GM12878 (cell line): ENCODE measurements around the gene ARHGDIA. TPM values are rescaled to one million over a fixed set of nuclear protein-coding genes. Genes with fewer than 3 reads are reported as not detected.

Experiments used
- ATAC-seq: fragments of 200-7000 bp; cut with Tn5 transposase; 3 replicates; pipeline ENCODE4 v1.9.1; 2020; ENCODE audit warnings: mild to moderate bottlenecking, moderate library complexity
- BruUV-seq: library from RNA; stranded (reverse); fragments of 400-500 nt; replicated peaks from 2 replicates; lab custom pipeline; 2021; lab: Mats Ljungman, UMichigan
- CTCF ChIA-PET: fragments of 300-600 bp; sonication (Branson Sonifier 250); formaldehyde crosslinking; extraction: SDS; loops from one replicate; lab custom pipeline; 2021; ENCODE audit warnings: inconsistent platforms; lab: Yijun Ruan, JAX
- POLR2A ChIA-PET: fragments of 350-600 bp; formaldehyde crosslinking; extraction: SDS; loops from one replicate; lab custom pipeline; 2021; ENCODE audit warnings: inconsistent platforms; lab: Charles Lee
- RAD21 ChIA-PET: fragments of 300-600 bp; sonication (Branson Sonifier 250); formaldehyde crosslinking; loops from one replicate; lab custom pipeline; 2023; ENCODE audit warnings: antibody characterized with exemption; ENCODE audit not compliant: unreplicated experiment; lab: Charles Lee
- SMC1A ChIA-PET: fragments of 300-600 bp; sonication (Branson Sonifier 250); formaldehyde crosslinking; loops from one replicate; lab custom pipeline; 2023; ENCODE audit not compliant: unreplicated experiment, uncharacterized antibody; lab: Charles Lee
- DNase-seq: peaks from one replicate; pipeline ENCODE4 v3.0.0-alpha.2; 2011; ENCODE audit warnings: low read depth, low spot score
- FAIRE-seq: peaks from 3 replicates; lab custom pipeline; 2011; peaks lifted over from hg19 to GRCh38; lab: Jason Lieb, UNC
- H2AFZ ChIP-seq: 2 replicates; pipeline ENCODE4 v1.6.0; 2011; ENCODE audit warnings: low read depth, low read length, control low read depth; ENCODE audit not compliant: control insufficient read depth
- H3K27ac ChIP-seq: 2 replicates; pipeline ENCODE4 v1.5.1; 2011; ENCODE audit warnings: control low read depth; ENCODE audit not compliant: control insufficient read depth, insufficient read depth
- H3K27me3 ChIP-seq, 2 experiments: replicated peaks in 1 of 2; 2 replicates each; pipeline versions ENCODE4 v1.6.0 to v1.6.1; 2011; ENCODE audit warnings: low read length in 1 of 2; ENCODE audit not compliant: control insufficient read depth in 2 of 2, insufficient read depth in 2 of 2
- H3K36me3 ChIP-seq, 2 experiments: 2 replicates each; pipeline ENCODE4 v1.5.1; 2011; ENCODE audit warnings: low read length in 1 of 2; ENCODE audit not compliant: control insufficient read depth in 2 of 2, insufficient read depth in 2 of 2
- H3K4me1 ChIP-seq: 2 replicates; pipeline ENCODE4 v1.6.1; 2011; ENCODE audit warnings: mild to moderate bottlenecking, low read length, moderate library complexity, mixed read lengths; ENCODE audit not compliant: control insufficient read depth, insufficient read depth
- H3K4me2 ChIP-seq: 2 replicates; pipeline ENCODE4 v1.6.0; 2011; ENCODE audit warnings: control low read depth; ENCODE audit not compliant: control insufficient read depth, insufficient read depth
- H3K4me3 ChIP-seq: fragments of 200-600 bp; sonication (generic); 2 replicates; pipeline ENCODE4 v1.5.1; 2016
- H3K79me2 ChIP-seq: 2 replicates; pipeline ENCODE4 v1.6.0; 2011; ENCODE audit warnings: low read length; ENCODE audit not compliant: control insufficient read depth, insufficient read depth
- H3K9ac ChIP-seq: 2 replicates; pipeline ENCODE4 v1.8.0; 2011; ENCODE audit warnings: low read length, control low read depth, mixed read lengths; ENCODE audit not compliant: control insufficient read depth, insufficient read depth
- H3K9me3 ChIP-seq: replicated peaks from 3 replicates; pipeline ENCODE4 v1.5.1; 2011; ENCODE audit warnings: mild to moderate bottlenecking, low read length; ENCODE audit not compliant: control insufficient read depth, insufficient read depth
- H4K20me1 ChIP-seq: 2 replicates; pipeline ENCODE4 v1.6.0; 2011; ENCODE audit not compliant: control insufficient read depth, insufficient read depth
- DPF2 ChIP-seq: fragments of 450-650 bp; IDR thresholded peaks from 2 replicates; pipeline ENCODE4 v1.6.1; 2017; ENCODE audit warnings: mild to moderate bottlenecking
- MEF2A ChIP-seq: IDR thresholded peaks from 2 replicates; pipeline ENCODE4 v1.6.1; 2011; ENCODE audit warnings: low read depth, mild to moderate bottlenecking, low read length, moderate library complexity; ENCODE audit not compliant: insufficient read depth
- NR2F1 ChIP-seq: fragments of 450-650 bp; conservative IDR thresholded peaks from 2 replicates; pipeline ENCODE4 v1.6.1; 2017; ENCODE audit warnings: mild to moderate bottlenecking
- POLR2AphosphoS5 ChIP-seq: IDR thresholded peaks from 2 replicates; pipeline ENCODE4 v1.6.1; 2011; ENCODE audit warnings: mild to moderate bottlenecking, low read length, inconsistent platforms
- RAD51 ChIP-seq: fragments of 450-650 bp; IDR thresholded peaks from 2 replicates; pipeline ENCODE4 v1.6.1; 2016; ENCODE audit warnings: moderate library complexity, mild to moderate bottlenecking, inconsistent platforms
- USF1 ChIP-seq: IDR thresholded peaks from 2 replicates; pipeline ENCODE4 v1.6.1; 2011; ENCODE audit warnings: borderline replicate concordance, low read depth, mild to moderate bottlenecking, moderate library complexity, mixed read lengths, low read length; ENCODE audit not compliant: insufficient read depth; ENCODE audit errors: extremely low read length
- ZBTB40 ChIP-seq: fragments of 450-650 bp; IDR thresholded peaks from 2 replicates; pipeline ENCODE4 v1.6.1; 2016; ENCODE audit warnings: mild to moderate bottlenecking, moderate library complexity, borderline replicate concordance
- WGBS: methylation state at CpG from one replicate; pipeline ENCODE4 v1.1.6; 2016; ENCODE audit warnings: low lambda C conversion rate; ENCODE audit not compliant: insufficient replicate concordance, insufficient coverage; ENCODE audit errors: missing lambda C conversion rate; 5-methylcytosine and 5-hydroxymethylcytosine counted together
- in situ Hi-C: fragments of 300-500 bp; cut with MboI; formaldehyde crosslinking; loops from 9 replicates; pipeline ENCODE4 v1.14.3; 2018; ENCODE audit warnings: mixed read lengths
- intact Hi-C: fragments of 100-400 bp; cut with micrococcal nuclease; formaldehyde crosslinking; loops from one replicate; pipeline ENCODE4 v1.14.2; 2022; ENCODE audit not compliant: unreplicated experiment
- polyA plus RNA-seq, 11 experiments: library from polyadenylated mRNA; depleted of rRNA in 4 of 11; unstranded in 6 of 11; stranded (reverse) in 5 of 11; fragments of >200 nt; fragmentation: Nextera tagmentation in 4 of 11; fragmentation: Illumina TruSeq in 1 of 11; extraction: Ambion mirVana in 4 of 11; extraction: Trizol in 1 of 11; gene quantifications; 1 replicate in 1 of 11; 2 replicates in 10 of 11; pipeline versions ENCODE4 v1.2.1 to v1.2.3, GENCODE V29; 2011 to 2016; ENCODE audit warnings: inconsistent platforms in 2 of 11, missing spikeins in 2 of 11, low read depth in 1 of 11
- total RNA-seq, 4 experiments: library from RNA; depleted of rRNA in 3 of 4; stranded (reverse); fragments of >200 nt in 3 of 4; fragmentation: Illumina TruSeq in 1 of 4; extraction: Trizol in 1 of 4; gene quantifications; 2 replicates each; pipeline versions ENCODE4 v1.2.1 to v1.2.3, GENCODE V29; 2013 to 2021
- TF ChIP-seq, protein P1 (sequence below): IDR thresholded peaks from 2 replicates; pipeline ENCODE4 v1.6.1; 2012; ENCODE audit warnings: low read depth, low read length, improper control_type of control experiment

The ARHGDIA gene
- total and polyA plus RNA-seq, 10 of the 15 experiments (the other 5 are each of a cell fraction or from before 2014, with no cell fraction given) = 17.9 to 552 (median 169) TPM

DNA sequence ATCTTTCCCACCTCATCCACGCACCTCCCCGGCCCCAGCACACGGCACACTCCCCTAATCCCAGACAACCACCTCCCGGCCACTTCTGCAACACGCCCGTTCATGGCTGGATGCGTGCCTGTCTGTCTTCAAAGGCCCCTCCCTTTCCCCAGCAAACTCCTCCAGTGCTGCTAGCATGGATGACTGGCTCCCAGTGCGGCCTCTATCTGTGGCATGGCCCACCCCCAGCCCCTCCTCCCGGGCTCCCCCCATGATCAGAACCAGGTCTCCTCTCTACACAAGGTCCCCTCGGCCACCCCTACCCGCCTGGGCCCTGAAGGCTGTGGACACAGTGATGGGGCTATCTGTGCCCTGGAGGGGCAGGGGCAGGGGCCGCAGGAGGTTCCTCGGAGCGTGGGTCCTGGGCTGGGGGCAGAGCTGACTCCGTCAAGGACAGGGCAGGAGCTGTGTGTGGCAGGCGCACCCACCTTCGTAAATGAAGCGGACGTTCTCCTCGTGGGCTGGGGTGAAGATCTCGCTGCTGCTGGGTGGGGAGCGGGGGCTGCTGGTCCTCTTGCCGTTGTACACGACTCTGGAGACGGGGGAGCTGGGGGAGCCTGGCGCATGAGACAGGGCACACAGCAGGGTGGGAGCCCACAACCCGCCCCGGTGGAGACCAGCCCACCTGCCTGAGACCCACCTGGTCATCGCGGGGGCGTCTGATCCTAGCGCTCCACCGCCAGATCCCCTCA, 47.2 kb downstream of the ARHGDIA start:
- H3K4me2 ChIP-seq = no peak overlapping the region
- no peak for TF ChIP-seq ZBTB40
- TF ChIP-seq NR2F1 = no peak
- TF ChIP-seq, protein P1, sequence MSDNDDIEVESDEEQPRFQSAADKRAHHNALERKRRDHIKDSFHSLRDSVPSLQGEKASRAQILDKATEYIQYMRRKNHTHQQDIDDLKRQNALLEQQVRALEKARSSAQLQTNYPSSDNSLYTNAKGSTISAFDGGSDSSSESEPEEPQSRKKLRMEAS = no peak
- TF ChIP-seq RAD51 = no peak
- no peak for TF ChIP-seq MEF2A
- TF ChIP-seq POLR2AphosphoS5 = no peak
- no peak for TF ChIP-seq USF1
- TF ChIP-seq DPF2 = no peak
- TF ChIP-seq, all 136 proteins: peak for 0
- intact Hi-C loops (no loop called here), in situ Hi-C loops (loop anchor here (5.0 kb wide), 1 partner anchor 107 kb away; no protein-coding TSS in a partner anchor)
- ChIA-PET SMC1A (no interaction called here), POLR2A (no interaction called here), CTCF (no interaction called here), RAD21 (no interaction called here)
- Histone ChIP-seq H3K36me3 (no peaks in the 10 kb centered on the region), H4K20me1 (no peaks in the 10 kb centered on the region), H3K9me3 (no peaks in the 10 kb centered on the region), H3K27ac (no peak overlapping the region), H3K27me3 (no peaks in the 10 kb centered on the region), H3K9ac (no peak overlapping the region), H2AFZ (no peak overlapping the region), H3K4me3 (no peak overlapping the region), H3K4me1 (no peaks in the 10 kb centered on the region), H3K79me2 (no peaks in the 10 kb centered on the region)
- no peak for FAIRE-seq
- no TSS peak for BruUV-seq
- ATAC-seq = no peak
- 81% methylated on average over 33 of the region's 33 CpGs for WGBS
- no peak for DNase-seq
